Prostate gland (tissue), 2 donors: ENCODE results near the gene KCTD15.

Experiments used
- CTCF ChIP-seq, 4 experiments: fragments of 200-600 bp in 2 of 4; fragments of 450-650 bp in 2 of 4; sonication (generic) in 2 of 4; IDR thresholded peaks; 1 replicate in 3 of 4; 2 replicates in 1 of 4; pipeline ENCODE4 v1.5.1; 2016 to 2019; ENCODE audit warnings: antibody characterized with exemption in 4 of 4, mild to moderate bottlenecking in 2 of 4, moderate library complexity in 2 of 4
- POLR2AphosphoS5 ChIP-seq: sonication (generic); formaldehyde crosslinking; IDR thresholded peaks from one replicate; pipeline ENCODE4 v1.6.1; 2017; ENCODE audit warnings: antibody characterized with exemption

- TF ChIP-seq CTCF (IDR thresholded peaks at IDR 0.05) (no peak), POLR2AphosphoS5 (no peak)
These were observed 18.9 kb upstream of the KCTD15 start for GRCh38 chr19:33777753-33778088.
